Measurements from ENCODE around the gene MCUB. TPM values are rescaled to one million over a fixed set of nuclear protein-coding genes. Genes with fewer than 3 reads are reported as not detected.

MCUB gene
- total and polyA plus RNA-seq, 2 of the 13 experiments (the other 11 are each of a cell fraction or from before 2014, with no cell fraction given): 0.95 to 2.2 TPM

GRCh38 chr4:109673303-109673702, 113.3 kb downstream of the MCUB start (continued):
- TF ChIP-seq NFKB2 (CRISPR knock-in tag; IDR thresholded peaks at IDR 0.05; ENCODE audit: borderline replicate concordance): no peak

GRCh38 chr4:109675181-109675580, 115.1 kb downstream of the MCUB start:
- no peaks in the 10 kb centered on the region for H3K79me2 ChIP-seq (ENCODE audit: insufficient read depth, low read length)
- intact Hi-C loops (cut with micrococcal nuclease; ENCODE audit: unreplicated experiment): no loop called here
- no peaks in the 10 kb centered on the region for H3K9me3 ChIP-seq (ENCODE audit: low read length)
- in situ Hi-C loops (cut with HindIII; ENCODE audit: extremely low pct_ligation_motif_present, low pct_unique_long_range_greater_than_20kb): no loop called here
- no peaks in the 10 kb centered on the region for H4K20me1 ChIP-seq (ENCODE audit: insufficient read depth, low read length)
- no peak for DNase-seq (ENCODE audit: low spot score)
- no peaks in the 10 kb centered on the region for H3K36me3 ChIP-seq (replicated peaks in 1 of 2; ENCODE audit: control insufficient read depth in 1 of 2, insufficient read depth in 2 of 2, low read length in 2 of 2)
- POLR2A ChIA-PET: no interaction called here
- ATAC-seq: no peak
- H2AFZ ChIP-seq (ENCODE audit: low read length): no peak overlapping the region
- no peaks in the 10 kb centered on the region for H3K27me3 ChIP-seq (ENCODE audit: control insufficient read depth in 1 of 2, insufficient read depth in 2 of 2, low read length in 2 of 2)
- no peak overlapping the region for H3K9ac ChIP-seq (ENCODE audit: insufficient read depth, low read depth, low read length)
- no TSS peak for BruUV-seq (replicated peaks)
- no CpG with 5 or more reads among the region's 3 CpGs for WGBS (ENCODE audit: low lambda C conversion rate)
- TF ChIP-seq ZNF337 (CRISPR knock-in tag; IDR thresholded peaks at IDR 0.05; ENCODE audit: borderline replicate concordance, low read depth) (no peak), ZNF569 (CRISPR knock-in tag; IDR thresholded peaks at IDR 0.05; ENCODE audit: borderline replicate concordance) (no peak), ZBTB21 (CRISPR knock-in tag; IDR thresholded peaks at IDR 0.05) (no peak), ARHGAP35 (CRISPR knock-in tag; IDR thresholded peaks at IDR 0.05; ENCODE audit: borderline replicate concordance) (no peak), ERF (CRISPR knock-in tag; IDR thresholded peaks at IDR 0.05) (no peak), CENPT (CRISPR knock-in tag; IDR thresholded peaks at IDR 0.05; ENCODE audit: low read depth) (no peak), PHF5A (CRISPR knock-in tag; IDR thresholded peaks at IDR 0.05; ENCODE audit: low read depth, unreplicated experiment) (no peak), YEATS4 (CRISPR knock-in tag; IDR thresholded peaks at IDR 0.05; ENCODE audit: borderline replicate concordance) (no peak), SRF (IDR thresholded peaks at IDR 0.05; ENCODE audit: low read depth, low read length) (no peak), ARNT2 (CRISPR knock-in tag; IDR thresholded peaks at IDR 0.05; ENCODE audit: low read depth) (no peak), U2AF2 (IDR thresholded peaks at IDR 0.05; ENCODE audit: low read depth, low read length) (no peak), ZNF558 (CRISPR knock-in tag; IDR thresholded peaks at IDR 0.05; ENCODE audit: borderline replicate concordance) (no peak), ZBTB2 (CRISPR knock-in tag; IDR thresholded peaks at IDR 0.05; ENCODE audit: low read depth) (no peak), ZNF343 (CRISPR knock-in tag; IDR thresholded peaks at IDR 0.05) (no peak), ZNF101 (CRISPR knock-in tag; IDR thresholded peaks at IDR 0.05; ENCODE audit: borderline replicate concordance, low read depth) (no peak), FOXA3 (CRISPR knock-in tag; IDR thresholded peaks at IDR 0.05) (no peak)
- TF ChIP-seq, protein P1, sequence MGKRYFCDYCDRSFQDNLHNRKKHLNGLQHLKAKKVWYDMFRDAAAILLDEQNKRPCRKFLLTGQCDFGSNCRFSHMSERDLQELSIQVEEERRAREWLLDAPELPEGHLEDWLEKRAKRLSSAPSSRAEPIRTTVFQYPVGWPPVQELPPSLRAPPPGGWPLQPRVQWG (CRISPR knock-in tag; IDR thresholded peaks at IDR 0.05; ENCODE audit: borderline replicate concordance, low read depth): no peak
- no peak overlapping the region for H3K4me2 ChIP-seq (ENCODE audit: low read depth, low read length)
- H3K4me1 ChIP-seq (ENCODE audit: insufficient read depth, low read length): peaks cover 6% of the 10 kb centered on the region; the same call in 1 of the 2 replicates
- FAIRE-seq: no peak
- H3K27ac ChIP-seq (ENCODE audit: extremely low read length, insufficient read depth, low read length): no peak overlapping the region
- CTCF ChIA-PET (ENCODE audit: low intra/inter-chr PET ratio, low total read pairs): no interaction called here
- H3K4me3 ChIP-seq (replicated peaks in 1 of 3; ENCODE audit: insufficient read depth in 1 of 3, low read depth in 2 of 3, low read length in 3 of 3): no peak overlapping the region
